GM20000 (cell line): ENCODE results near the gene MGST1.

Experiments
- DNase-seq: peaks from one replicate; pipeline ENCODE4 v3.0.0; 2012; ENCODE audit warnings: low spot score
- CTCF ChIP-seq: IDR thresholded peaks from 2 replicates; pipeline ENCODE4 v1.5.1; 2012; ENCODE audit warnings: mild to moderate bottlenecking, control low read depth; ENCODE audit errors: extremely low read depth, missing control alignments

MGST1 gene

GRCh38 chr12:16323010-16323409 is 24.4 kb upstream of the MGST1 start:
- no peak for DNase-seq
- TF ChIP-seq CTCF, result no peak

- no peak for TF ChIP-seq CTCF
- DNase-seq, result no peak
Observed at GRCh38 chr12:16323638-16324037, 23.8 kb upstream of the MGST1 start.

GRCh38 chr12:16324272-16324671 is 23.2 kb upstream of the MGST1 start:
- no peak for DNase-seq
- TF ChIP-seq CTCF, result no peak

- DNase-seq, result no peak
- TF ChIP-seq CTCF, result no peak
Observed at GRCh38 chr12:16324772-16325171, 22.7 kb upstream of the MGST1 start.

GRCh38 chr12:16325426-16325825 is 22.0 kb upstream of the MGST1 start:
- no peak for TF ChIP-seq CTCF

GRCh38 chr12:16327963-16328362 is 19.5 kb upstream of the MGST1 start:
- no peak for DNase-seq
- no peak for TF ChIP-seq CTCF

More at GRCh38 chr12:16325426-16325825, 22.0 kb upstream of the MGST1 start:
- no peak for DNase-seq

GRCh38 chr12:16329594-16329993 is 17.9 kb upstream of the MGST1 start:
- TF ChIP-seq CTCF, result no peak
- DNase-seq, result no peak
